Activated T-cell treated with anti-CD3 and anti-CD28 coated beads for 24 hours (primary cell): Measurements from ENCODE around the gene SHPK.

ENCODE experiments used
- DNase-seq: peaks from one replicate; pipeline ENCODE4 v3.0.0-alpha.2; 2020; ENCODE audit warnings: low read depth

Gene SHPK, protein sequence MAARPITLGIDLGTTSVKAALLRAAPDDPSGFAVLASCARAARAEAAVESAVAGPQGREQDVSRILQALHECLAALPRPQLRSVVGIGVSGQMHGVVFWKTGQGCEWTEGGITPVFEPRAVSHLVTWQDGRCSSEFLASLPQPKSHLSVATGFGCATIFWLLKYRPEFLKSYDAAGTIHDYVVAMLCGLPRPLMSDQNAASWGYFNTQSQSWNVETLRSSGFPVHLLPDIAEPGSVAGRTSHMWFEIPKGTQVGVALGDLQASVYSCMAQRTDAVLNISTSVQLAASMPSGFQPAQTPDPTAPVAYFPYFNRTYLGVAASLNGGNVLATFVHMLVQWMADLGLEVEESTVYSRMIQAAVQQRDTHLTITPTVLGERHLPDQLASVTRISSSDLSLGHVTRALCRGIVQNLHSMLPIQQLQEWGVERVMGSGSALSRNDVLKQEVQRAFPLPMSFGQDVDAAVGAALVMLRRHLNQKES

DNA sequence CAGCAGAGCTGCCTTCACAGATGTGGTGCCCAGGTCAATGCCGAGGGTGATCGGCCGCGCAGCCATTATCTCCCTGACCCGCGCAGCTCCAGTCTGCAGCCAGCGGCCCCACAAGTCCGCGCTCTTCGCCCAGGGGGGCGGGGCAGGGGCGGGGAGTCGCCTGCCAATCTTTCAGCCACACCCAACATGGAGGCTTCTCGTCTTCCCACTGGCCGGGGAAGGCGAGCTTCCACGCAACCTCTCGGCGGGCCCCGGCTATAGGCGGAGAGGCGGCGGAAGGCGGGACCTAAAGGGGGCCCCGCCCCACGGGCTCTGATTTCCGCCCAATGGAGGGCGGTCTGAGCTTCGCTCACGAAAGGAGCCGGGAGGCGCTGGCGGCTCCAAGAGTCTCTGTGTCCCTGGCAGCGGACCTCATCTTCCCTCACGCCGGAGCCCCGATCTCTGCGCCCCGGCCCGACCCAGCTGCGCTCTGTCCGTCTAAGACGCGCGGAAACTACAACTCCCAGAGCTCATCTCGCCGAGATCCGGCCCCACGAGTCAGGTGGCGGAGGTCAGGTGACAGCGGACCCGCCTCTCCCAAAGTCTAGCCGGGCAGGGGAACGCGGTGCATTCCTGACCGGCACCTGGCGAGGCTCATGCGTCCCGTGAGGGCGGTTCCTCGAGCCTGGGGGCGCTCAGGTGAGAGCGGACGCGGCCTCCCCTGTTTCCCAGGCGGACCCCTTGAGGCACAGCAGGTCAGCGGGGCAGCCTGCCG is at the start of gene SHPK, which contains the start of gene CTNS:
SHPK (minus strand) TSS at position 97 of the 754 bp plus-strand sequence; CDS start at position 66, 31 bp downstream.
CTNS (plus strand) TSS at position 607 of the 754 bp plus-strand sequence. CDS start 3,447 bp downstream, outside the sequence.
- DNase-seq, result peak; percentile 91

DNA sequence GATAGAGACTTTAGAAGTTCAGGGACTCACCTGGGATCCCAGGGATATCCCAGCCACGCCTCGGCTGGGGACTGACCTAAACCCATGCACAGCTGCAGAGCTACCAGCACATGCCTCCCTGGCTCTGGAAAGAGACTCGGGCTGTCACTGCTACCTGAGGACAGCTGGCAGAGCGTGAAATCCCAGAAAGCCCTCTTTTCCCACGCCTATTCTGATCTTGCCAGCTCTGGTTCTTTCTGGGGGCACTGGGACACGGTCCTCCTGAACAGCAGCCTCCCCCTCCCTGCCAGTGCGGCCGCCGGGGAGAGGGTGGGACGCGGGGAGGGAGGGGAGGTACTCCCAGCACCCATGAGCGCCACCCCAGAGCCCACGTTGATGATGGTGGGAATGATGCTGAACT is 49.1 kb upstream of the SHPK start:
- DNase-seq, result no peak

DNA sequence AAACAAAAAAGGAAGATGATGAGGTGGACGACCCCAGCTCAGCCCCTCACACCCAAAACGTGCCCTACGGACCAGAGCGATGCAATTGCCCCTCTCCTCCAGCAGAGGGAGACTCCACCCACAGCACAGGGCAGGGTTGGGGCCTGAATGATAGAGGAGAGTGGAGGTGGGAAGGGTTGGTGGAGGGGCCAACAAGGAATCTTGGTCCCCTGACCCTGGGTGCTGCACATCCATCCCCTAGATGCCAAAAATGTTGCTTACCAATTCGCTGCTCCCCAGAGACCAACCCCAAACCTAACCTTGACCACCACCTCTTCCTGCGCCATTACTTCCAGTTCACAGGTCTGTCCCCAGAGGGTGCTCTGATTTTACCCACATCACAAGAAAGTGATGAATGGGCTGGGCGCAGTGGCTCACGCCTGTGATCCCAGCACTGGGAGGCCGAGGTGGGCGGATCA is 47.0 kb upstream of the SHPK start:
- peak; percentile 49 for DNase-seq

DNA sequence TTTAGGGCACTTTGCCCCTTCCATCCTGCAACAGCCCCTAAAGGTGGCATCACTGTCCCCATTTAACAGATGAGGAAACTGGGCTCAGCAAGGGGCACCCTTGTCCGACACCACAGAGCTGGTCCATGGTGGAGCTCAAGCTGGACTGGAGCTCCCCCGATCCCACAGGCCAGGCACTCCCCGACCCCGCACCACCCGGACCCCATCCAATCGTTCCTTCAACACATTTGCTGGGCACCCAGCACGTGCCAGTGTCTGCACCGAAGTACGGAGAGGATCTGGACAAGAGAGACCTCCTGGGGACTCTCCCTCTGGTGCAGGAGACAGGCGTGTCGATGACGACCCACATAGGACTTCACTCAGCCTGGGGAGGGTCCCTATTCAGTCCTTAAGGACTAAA is 46.0 kb upstream of the SHPK start:
- no peak for DNase-seq

DNA sequence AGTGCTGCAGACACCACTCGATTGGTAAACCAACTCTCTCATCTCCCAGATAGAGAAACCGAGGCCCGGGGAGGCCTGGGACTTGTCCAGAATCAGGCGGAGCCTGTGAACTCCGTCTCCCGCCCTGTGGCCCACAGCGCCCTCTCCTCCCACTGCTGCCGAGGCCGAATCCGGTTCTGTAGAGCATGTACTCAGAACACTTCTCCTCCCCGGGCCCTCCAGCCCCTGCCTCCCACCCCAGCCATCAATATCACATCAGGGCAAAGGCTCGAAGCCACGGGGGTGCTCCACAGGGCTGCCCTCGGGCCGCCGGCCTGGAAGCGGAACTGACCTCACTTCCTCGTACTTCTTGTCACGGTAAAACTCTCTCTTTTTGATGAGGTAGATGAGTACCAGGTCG is 45.5 kb upstream of the SHPK start:
- no peak for DNase-seq

DNA sequence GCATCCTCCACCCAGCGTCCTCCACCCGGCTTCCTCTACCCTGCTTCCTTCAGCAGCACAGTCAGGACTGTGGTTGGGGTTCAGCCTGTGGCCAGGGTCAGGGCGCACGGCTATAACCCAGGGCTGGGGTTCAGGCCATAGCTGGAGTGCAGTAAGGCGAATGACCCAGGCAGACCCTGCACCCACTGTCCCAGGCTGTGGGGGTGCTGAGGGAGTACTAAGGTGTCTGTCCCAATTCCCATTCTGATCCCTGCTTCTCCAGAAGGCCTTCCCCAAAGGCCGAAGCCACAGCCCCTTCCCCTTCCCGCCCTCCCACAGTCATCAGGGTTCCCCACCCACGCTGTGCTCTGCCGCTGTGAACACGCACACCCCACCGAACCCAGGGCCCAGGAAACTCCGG is 45.0 kb upstream of the SHPK start:
- DNase-seq, result no peak

DNA sequence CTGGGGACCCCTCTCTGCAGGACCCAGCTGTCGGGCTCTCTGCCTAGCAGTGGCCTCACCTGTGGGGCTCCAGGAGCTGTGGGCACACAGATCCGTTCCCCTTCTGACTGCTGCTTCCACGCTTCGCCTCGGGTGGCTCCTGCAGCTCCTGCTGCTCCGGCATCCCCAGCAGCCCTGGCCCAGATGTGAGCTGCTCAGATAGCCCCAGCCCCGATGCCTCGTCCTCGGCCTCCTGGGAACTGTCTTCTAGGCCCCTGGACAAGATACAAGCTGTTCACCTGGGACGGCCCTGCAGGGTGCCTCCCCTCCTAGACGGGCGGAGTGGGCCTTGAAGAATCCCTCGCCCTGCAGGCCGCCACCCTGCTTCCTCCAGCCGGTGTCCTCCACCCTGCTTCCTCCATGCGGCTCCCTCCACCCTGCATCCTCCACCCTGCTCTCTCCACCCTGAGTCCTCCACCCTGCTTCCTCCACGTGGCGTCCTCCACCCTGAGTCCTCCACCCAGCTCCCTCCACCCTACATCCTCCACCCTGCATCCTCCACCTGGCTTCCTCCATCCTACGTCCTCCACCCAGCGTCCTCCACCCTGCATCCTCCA is 43.6 kb upstream of the SHPK start:
- DNase-seq, result no peak

DNA sequence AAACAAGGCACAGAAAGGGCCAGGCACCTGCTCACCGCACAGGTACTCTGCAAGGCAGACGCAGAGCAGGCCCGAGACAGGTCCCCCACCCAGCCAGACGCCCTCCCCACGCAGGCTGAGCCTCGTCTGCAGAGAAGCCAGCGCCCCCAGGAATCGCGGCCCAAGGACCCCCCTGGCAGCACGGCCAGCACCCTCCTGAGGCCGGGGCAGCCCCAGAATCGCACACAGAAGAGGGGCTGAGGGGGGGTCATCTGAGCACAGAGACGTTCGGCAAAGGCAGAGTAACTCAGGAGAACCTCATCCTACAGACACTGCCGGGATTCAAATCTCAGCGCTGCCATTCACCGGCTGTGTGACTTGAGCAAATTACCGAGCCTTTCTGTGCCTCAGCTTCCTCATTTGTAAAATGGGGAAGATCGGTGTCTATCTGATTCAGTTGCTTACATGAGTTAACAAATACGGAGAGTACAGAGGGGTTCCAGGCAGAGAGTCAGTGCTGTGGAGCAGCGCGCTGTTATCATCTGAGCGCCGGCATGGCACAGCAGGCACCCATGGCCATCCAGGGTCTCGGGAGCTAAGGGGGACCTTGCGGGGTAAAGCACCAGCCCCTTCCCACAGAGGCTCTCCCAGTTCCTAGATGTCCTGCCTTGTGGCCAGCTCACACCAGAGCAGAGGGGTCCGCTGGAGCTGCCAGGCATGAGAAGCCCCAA is 42.9 kb upstream of the SHPK start:
- no peak for DNase-seq

DNA sequence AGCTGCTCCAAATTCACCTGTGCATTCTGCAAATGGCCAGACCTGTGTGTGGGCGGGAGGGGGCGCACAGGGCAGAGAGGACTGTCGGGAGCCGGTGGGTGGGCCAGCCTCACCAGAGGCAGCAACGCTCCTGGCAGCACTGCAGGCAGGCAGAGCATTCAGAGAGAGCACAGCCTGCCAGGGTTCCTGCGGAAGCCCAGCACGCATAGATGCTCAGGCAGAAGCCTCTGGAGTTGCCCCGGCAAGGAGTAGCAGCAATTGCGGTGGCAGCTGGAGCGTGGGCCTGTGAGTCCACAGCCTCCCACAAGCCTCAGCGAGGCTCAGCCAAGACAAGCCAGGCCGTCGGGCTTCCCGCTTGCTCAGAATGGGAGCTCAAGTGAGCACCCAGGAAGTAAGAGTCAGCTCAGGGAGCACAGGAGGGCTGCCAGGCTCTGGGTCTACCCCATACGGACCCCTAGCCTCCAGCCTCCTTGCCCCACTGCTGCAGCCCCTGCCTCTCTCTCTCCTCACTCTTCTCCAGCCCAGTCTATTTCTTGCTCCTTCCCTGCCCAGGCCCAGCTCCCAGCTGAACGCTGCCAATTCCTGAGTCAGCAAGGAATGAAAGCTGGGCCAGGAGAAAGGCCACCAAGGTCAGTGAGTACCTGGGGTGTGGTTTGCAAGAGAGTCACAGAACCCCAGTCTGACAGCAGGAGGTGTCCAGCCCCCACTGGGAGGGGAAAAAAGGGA is 42.2 kb upstream of the SHPK start:
- no peak for DNase-seq

DNA sequence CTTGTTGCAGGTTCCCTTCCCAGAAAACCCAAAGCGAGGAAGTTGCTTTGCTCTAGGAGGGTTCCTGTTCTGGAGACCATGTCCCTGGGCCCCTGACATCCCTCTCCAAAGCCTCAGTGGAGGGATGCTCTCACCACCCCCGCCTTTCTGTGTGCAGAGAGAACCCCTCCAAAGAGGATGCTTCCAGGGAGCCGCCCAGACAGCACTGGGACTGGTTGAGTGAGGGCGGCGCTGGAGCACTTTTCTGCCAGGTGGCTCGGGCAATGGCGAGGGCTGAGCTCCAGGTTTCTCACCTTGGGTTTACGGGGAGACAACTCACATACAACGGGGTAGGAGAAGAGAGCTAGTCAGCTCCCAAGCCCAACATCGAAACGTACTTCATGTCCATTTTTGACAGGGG is 39.8 kb upstream of the SHPK start:
- DNase-seq, result no peak

DNA sequence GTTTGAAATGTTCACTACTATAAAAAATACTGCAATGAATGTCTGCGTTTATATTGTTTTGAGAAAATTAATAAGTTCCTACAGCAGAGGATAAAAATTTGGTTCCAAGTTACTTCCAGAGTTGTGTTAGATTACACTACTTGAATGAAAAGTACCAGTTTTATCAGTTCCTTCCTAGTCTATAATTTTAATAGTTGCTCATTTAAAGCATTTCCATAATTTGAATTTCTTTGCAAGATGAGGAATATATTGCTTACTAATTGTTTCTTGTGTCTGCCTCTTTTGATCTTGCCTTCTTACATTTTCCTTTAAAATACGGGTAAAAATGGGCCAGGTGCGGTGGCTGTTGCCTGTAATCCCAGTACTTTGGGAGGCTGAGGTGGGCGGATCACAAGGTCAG is 36.5 kb upstream of the SHPK start:
- no peak for DNase-seq

DNA sequence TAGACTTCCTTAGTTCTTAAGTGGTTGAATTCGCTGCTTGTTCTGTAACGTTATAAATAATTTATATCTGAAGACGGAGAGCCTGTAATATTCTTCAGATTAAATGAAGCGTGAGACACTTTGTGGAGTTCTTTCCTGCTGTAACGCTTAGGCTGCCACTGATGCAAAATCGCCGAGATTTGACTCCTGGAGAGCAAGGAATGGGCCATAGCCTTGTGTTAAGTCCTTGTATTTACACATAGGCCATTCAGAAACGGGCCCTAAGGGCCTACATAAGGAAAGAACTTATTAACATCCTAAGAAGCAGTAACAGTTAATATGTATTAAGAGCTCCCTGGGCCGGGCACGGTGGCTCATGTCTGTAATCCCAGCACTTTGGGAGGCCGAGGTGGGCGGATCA is 33.5 kb upstream of the SHPK start:
- DNase-seq, result no peak

DNA sequence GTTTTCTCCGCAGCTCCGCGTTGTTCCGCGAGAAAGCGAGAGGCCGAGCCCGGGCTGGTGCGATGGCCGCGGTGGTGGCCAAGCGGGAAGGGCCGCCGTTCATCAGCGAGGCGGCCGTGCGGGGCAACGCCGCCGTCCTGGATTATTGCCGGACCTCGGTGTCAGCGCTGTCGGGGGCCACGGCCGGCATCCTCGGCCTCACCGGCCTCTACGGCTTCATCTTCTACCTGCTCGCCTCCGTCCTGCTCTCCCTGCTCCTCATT is 33.0 kb upstream of the SHPK start:
- no peak for DNase-seq

DNA sequence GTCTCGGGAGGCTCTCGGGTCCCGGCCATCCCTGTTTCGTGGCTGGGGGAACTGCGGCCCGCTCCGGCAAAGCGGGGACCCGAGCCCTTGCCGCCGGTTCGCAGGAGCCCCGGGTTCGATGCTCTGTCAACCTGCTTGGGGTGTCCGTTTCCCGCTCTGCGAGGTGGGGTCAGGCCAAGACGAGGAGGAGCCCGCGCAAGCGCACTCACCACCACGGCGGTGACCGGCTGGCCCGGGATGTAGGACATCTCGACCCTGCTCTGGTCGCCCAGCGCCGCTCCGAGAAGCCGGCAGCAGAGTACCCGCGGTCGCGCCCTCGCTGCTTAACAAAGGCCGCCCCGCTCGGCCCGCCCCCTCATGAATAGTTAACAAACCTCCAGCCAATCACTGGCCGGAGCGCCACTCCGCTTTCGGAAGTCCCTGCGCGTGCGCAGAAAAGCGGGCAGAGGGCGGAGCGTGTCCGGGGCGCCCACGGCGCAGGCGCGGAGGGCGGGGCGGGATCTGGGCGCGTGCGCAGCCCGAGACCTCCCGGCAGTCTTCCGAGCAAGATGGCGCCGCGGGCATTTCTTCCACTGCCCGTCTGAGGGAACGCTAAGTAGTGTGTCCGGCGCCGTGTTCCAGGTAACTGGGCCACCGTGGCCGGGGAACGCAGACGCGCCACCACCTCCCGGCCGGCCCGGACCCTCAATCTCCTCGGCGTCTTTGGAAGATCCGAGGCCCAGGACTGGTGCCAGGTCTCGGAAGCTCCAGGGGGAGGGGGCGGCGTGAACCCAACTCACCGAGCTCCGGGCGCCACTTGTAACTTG is 32.4 kb upstream of the SHPK start, which contains the start of the genes EMC6 and TAX1BP3:
EMC6 (plus strand) TSS at position 534 of the 806 bp plus-strand sequence. CDS start 335 bp downstream, outside the sequence.
TAX1BP3 (minus strand) TSS at position 300 of the 806 bp plus-strand sequence; CDS start at position 248, 52 bp downstream.
- peak; percentile 99 for DNase-seq

DNA sequence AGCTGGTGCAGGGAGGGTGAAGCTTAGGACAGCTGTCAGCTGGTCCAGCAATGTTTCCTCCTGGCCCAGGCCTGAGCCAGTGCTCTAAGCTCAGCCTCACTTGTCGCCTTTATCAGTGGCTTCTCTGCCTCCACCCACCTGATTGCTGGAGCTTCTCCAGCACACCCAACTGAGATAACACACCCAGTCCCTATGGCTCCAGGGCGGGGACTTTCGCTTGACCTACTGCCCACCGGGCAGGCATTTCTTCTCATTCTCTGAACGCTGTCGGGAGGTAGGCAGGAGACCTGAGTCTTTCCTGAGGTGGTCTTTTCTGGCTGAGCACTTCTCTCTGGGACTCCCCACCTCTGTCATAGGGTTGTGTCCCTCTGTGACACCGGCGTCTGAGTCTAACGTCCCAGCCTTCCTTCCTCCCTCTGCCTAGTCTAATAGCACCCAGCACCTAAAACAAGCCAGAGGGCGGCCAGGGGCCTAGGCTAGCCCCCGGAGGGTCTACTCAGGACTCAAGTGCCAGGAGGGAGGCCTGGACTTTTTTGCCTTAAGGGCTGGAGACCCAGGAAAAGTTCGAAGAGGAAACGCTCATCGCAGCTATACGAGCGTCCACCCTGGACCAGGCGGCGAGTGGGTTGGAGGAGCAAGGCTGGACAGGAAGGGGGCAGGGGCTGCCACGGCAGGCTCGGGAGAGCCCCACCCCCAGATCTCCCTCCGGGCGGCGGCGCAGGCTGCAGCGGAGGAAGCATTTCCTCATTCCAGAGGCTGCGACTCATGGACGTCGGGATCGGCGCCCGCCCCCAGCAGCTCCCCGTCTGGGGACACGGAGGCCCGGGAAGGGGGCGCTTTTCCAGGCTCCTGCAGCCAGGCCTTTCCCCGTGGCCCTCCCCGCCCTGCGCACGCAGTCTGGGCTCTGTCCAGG is 31.6 kb upstream of the SHPK start:
- no peak for DNase-seq

DNA sequence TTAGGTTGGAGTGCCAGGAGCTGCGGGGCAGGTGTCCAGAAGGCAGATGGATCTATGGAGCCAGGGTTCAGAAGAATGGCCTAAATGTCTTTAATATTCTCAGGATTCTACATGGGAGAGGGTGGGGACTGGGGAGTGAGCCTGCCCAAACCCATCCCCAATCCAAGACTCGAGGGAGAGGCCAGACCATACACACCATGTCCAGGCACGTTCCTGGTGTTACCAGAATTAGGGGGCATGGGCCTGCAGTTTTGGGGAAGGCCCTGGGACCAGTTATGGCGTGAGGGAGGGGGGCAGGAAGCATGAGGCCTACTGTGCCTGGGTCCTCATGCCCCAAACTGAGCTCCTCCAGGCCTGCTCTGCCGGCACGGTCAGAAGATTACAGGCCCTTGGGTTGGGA is 30.5 kb upstream of the SHPK start:
- DNase-seq, result no peak

DNA sequence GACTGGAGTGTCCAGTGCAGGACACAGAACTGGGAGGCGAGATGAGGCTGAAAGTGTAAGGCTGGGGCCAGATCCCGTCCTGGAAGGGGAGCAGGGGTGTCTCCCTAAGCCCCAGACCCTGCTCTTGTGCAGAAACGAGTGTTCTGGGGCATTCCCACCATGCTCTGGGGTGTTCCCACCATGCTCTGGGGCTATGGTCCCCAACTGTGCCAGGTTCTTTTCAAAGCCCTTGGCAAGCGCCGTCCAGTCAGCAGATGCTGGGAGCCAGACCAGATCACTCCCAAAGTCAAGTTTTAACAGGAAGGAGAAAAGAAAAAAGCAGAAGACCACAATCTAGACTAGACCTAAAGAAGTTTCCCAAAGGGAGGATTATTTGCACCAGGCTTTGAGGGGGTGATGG is 29.8 kb upstream of the SHPK start:
- DNase-seq, result no peak

DNA sequence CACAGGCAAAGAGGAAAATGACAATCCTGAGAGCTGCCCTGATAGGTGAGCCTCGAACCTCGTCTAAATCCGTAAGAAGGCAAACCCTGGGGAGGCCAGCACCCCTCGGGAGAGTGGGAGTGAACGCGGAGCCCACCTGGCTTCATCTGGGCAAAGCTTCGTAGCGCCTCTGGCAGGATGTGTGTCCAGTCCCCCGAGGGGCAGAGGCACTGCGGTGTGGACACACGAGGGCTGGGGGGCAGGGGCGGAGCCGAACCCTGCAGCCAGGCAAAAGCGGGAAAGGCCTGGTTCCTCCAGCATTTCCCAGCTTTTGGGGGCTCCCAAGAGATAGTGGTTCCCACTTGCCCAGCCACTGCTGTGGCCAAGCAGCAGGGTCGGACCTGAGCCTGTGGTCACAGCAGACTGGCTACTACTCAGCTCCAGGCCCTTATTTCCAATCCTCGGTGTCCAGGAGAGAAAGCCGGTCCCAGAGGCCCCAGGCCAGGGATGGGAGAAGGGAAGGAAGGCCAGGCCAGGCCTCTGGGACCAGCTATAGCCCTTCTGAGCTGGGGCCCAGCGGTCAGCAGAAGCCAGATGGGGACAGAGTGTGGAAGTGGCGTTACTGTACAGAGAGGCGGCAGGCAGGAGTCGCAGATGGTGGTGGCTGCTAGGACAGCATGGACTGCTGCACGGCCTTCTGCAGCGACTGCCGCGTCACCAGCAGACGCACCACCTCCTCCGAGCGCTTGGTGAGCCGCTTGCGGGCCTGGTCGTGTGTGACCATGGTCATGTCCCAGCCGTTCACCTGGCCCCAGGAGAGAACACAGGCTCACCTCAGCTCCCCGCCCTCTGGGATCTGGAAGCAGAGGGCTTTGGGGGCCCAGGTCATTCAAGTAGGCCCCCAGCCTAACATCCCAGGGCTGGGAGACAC is 27.3 kb upstream of the SHPK start:
- no peak for DNase-seq
